ENCODE data around the gene TJP2.

Gene TJP2

GRCh38 chr9:69173891-69174615, at the start of gene TJP2:
TSS of gene TJP2 (plus strand) at chr9:69174277. CDS start at chr9:69174373, 96 bp downstream.
- DNase-seq (ENCODE audit: low read depth) = no peak

GRCh38 chr9:69130456-69131441, 43.3 kb upstream of the TJP2 start:
- DNase-seq (ENCODE audit: low read depth) = no peak

- DNase-seq (ENCODE audit: low read depth) = no peak
These were observed 42.4 kb upstream of the TJP2 start for GRCh38 chr9:69131682-69132081.

- no peak for DNase-seq (ENCODE audit: low read depth)
These were observed 41.7 kb upstream of the TJP2 start for GRCh38 chr9:69132361-69132760.

GRCh38 chr9:69134412-69134811, 39.7 kb upstream of the TJP2 start:
- no peak for DNase-seq (ENCODE audit: low read depth)

- DNase-seq (ENCODE audit: low read depth) = no peak
These were observed 37.9 kb upstream of the TJP2 start for GRCh38 chr9:69136185-69136584.

GRCh38 chr9:69136779-69137178, 37.3 kb upstream of the TJP2 start:
- no peak for DNase-seq (ENCODE audit: low read depth)

GRCh38 chr9:69137311-69137710, 36.8 kb upstream of the TJP2 start:
- DNase-seq (ENCODE audit: low read depth) = no peak

- no peak for DNase-seq (ENCODE audit: low read depth)
These were observed 34.5 kb upstream of the TJP2 start for GRCh38 chr9:69139596-69139995.

- DNase-seq (ENCODE audit: low read depth) = no peak
These were observed 33.8 kb upstream of the TJP2 start for GRCh38 chr9:69140123-69140735.

- no peak for DNase-seq (ENCODE audit: low read depth)
These were observed 32.2 kb upstream of the TJP2 start for GRCh38 chr9:69141851-69142250.

GRCh38 chr9:69143291-69143690, 30.8 kb upstream of the TJP2 start:
- no peak for DNase-seq (ENCODE audit: low read depth)

GRCh38 chr9:69145144-69145715, 28.8 kb upstream of the TJP2 start:
- no peak for DNase-seq (ENCODE audit: low read depth)

- no peak for DNase-seq (ENCODE audit: low read depth)
These were observed 26.8 kb upstream of the TJP2 start for GRCh38 chr9:69147041-69147834.

- DNase-seq (ENCODE audit: low read depth) = no peak
These were observed 24.7 kb upstream of the TJP2 start for GRCh38 chr9:69149321-69149807.

- no peak for DNase-seq (ENCODE audit: low read depth)
These were observed 22.6 kb upstream of the TJP2 start for GRCh38 chr9:69151506-69151905.

- DNase-seq (ENCODE audit: low read depth) = no peak
These were observed 20.2 kb upstream of the TJP2 start for GRCh38 chr9:69153707-69154521.

GRCh38 chr9:69155341-69156030, 18.6 kb upstream of the TJP2 start:
- no peak for DNase-seq (ENCODE audit: low read depth)

GRCh38 chr9:69157751-69158466, 16.2 kb upstream of the TJP2 start:
- no peak for DNase-seq (ENCODE audit: low read depth)

Measured in activated T-cell treated with anti-CD3 and anti-CD28 coated beads for 24 hours (primary cell).